GM06990 (cell line): ENCODE results near the gene ACOX1.

ENCODE experiments used
- DNase-seq: peaks from one replicate; pipeline ENCODE4 v3.0.0-alpha.2; 2011; ENCODE audit not compliant: insufficient read length; ENCODE audit errors: extremely low read depth
- H3K27me3 ChIP-seq: replicated peaks from 2 replicates; pipeline ENCODE4 v1.6.0; 2011; ENCODE audit warnings: low read length; ENCODE audit not compliant: control insufficient read depth, insufficient read depth
- H3K36me3 ChIP-seq: 2 replicates; pipeline ENCODE4 v1.5.1; 2011; ENCODE audit warnings: low read length; ENCODE audit not compliant: control insufficient read depth, insufficient read depth
- H3K4me3 ChIP-seq: replicated peaks from 2 replicates; pipeline ENCODE4 v1.5.1; 2011; ENCODE audit warnings: low read depth, mild to moderate bottlenecking, control low read depth, low read length
- CTCF ChIP-seq: IDR thresholded peaks from 2 replicates; pipeline ENCODE4 v1.5.1; 2011; ENCODE audit warnings: low read length, control low read depth, mild to moderate bottlenecking, inconsistent platforms; ENCODE audit not compliant: insufficient read depth, poor library complexity, severe bottlenecking

The ACOX1 gene

DNA sequence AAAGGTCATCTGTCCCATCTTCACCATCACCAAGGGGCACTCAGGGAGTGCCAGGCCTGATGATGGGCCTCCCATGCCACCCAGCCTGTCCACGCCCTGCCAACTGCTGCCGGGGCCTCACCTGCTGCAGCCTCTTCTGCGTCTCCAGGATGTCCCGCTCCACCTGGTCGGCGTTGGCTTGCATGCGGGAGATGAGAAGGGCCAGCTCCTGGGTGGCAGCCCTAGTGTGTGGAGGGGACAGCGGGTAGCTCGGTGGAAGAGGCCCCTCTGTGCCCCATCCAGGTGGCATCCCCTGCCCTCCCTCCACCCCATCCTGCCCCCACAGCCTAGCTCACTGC lies 44.9 kb upstream of the ACOX1 start:
- no peak for DNase-seq
- TF ChIP-seq CTCF: no peak
- Histone ChIP-seq H3K4me3 (no peak overlapping the region), H3K27me3 (no peaks in the 10 kb centered on the region; the same call in 1 of the 2 replicates), H3K36me3 (no peaks in the 10 kb centered on the region)

GRCh38 chr17:76022973-76023899 lies 44.3 kb upstream of the ACOX1 start:
- TF ChIP-seq CTCF: no peak
- no peak overlapping the region for H3K4me3 ChIP-seq
- no peak for DNase-seq
- no peaks in the 10 kb centered on the region; the same call in 1 of the 2 replicates for H3K27me3 ChIP-seq
- no peaks in the 10 kb centered on the region for H3K36me3 ChIP-seq

DNA sequence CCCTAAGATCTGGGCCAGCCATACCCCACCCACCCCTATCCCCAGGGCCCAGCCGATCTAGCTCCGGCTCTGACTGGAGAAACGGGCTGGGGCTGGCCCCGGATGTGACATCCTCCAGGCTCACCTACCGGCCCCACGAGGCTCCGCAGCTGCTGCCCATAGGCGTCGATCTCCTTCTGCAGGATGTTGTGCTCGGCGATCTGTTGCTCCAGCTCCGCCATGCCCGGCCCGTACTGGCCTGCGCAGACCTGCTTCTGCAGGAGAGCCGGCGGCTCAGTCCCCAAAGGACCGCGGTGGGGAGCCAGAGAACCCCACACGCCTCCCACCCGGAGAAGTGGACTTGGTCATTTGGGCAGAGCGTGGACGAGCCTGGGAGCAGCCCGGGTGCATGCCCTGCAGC lies 43.3 kb upstream of the ACOX1 start:
- Histone ChIP-seq H3K4me3 (no peak overlapping the region), H3K27me3 (no peaks in the 10 kb centered on the region; the same call in 1 of the 2 replicates), H3K36me3 (no peaks in the 10 kb centered on the region)
- no peak for DNase-seq
- TF ChIP-seq CTCF: no peak

GRCh38 chr17:76019833-76020467 lies 41.0 kb upstream of the ACOX1 start:
- TF ChIP-seq CTCF: no peak

DNA sequence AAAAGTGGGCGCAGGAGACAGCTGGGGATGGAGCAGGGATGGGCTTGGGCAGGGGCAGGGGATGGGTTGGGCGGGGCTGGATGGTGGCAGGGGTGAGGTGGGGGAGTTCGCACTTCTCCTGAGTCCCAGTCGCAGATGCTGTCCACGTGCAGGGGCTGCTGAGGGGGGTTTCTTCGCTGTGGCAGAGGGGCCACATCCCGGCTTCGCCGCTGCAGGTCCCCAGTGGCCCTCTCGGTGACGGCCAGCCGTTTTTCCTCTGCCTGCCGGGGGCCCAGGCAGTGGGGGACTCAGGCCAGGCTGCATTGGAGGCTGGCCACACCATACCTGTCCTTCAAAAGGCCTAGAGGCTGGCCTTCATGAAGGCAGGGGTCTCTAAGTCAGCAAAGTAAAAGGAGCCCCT lies 39.8 kb upstream of the ACOX1 start:
- DNase-seq: no peak
- no peaks in the 10 kb centered on the region for H3K36me3 ChIP-seq
- no peak overlapping the region for H3K4me3 ChIP-seq
- no peak for TF ChIP-seq CTCF
- H3K27me3 ChIP-seq: no peaks in the 10 kb centered on the region; the same call in 1 of the 2 replicates

More at GRCh38 chr17:76019833-76020467, 41.0 kb upstream of the ACOX1 start:
- Histone ChIP-seq H3K27me3 (no peaks in the 10 kb centered on the region; the same call in 1 of the 2 replicates), H3K4me3 (no peak overlapping the region), H3K36me3 (no peaks in the 10 kb centered on the region)
- no peak for DNase-seq
